Gastrocnemius medialis (tissue), 4 donors: ENCODE results near the gene CNIH4. TPM values are rescaled to one million over a fixed set of nuclear protein-coding genes. Genes with fewer than 3 reads are reported as not detected.
A peak's percentile ranks its signal among the peaks of the same experiment; 100 is the strongest.

Source experiments
- ATAC-seq, 2 donors: fragments of 150-250 bp; one replicate each; pipeline ENCODE4 v1.9.1; 2016
- DNase-seq, 2 donors: peaks; one replicate each; pipeline ENCODE4 v3.0.0-alpha.2; 2019
- H3K27ac ChIP-seq, 4 donors: fragments of 200-600 bp; sonication (generic); 1 replicate in 1 of 4; 2 replicates in 3 of 4; pipeline ENCODE4 v1.5.1; 2016 to 2018; ENCODE audit warnings: mild to moderate bottlenecking in 2 of 4, moderate library complexity in 1 of 4
- H3K27me3 ChIP-seq, 3 donors: fragments of 200-600 bp; sonication (generic) in 2 of 3; 1 replicate in 1 of 3; 2 replicates in 2 of 3; pipeline versions ENCODE4 v1.5.1 to v1.6.0; 2016 to 2019; ENCODE audit warnings: mild to moderate bottlenecking in 1 of 3, moderate library complexity in 1 of 3
- H3K36me3 ChIP-seq, 2 donors: fragments of 200-600 bp; sonication (generic) in 1 of 2; one replicate each; pipeline ENCODE4 v1.5.1; 2017 to 2018
- H3K4me1 ChIP-seq, 2 donors: fragments of 200-600 bp; sonication (generic) in 1 of 2; one replicate each; pipeline ENCODE4 v1.5.1; 2016 to 2017; ENCODE audit warnings: mild to moderate bottlenecking in 2 of 2
- H3K4me3 ChIP-seq, 4 donors: fragments of 200-600 bp; sonication (generic) in 3 of 4; 1 replicate in 1 of 4; 2 replicates in 3 of 4; pipeline ENCODE4 v1.5.1; 2016 to 2019; ENCODE audit warnings: mild to moderate bottlenecking in 2 of 4
- H3K9me3 ChIP-seq, 3 donors: fragments of 200-600 bp; sonication (generic) in 2 of 3; 1 replicate in 1 of 3; 2 replicates in 2 of 3; pipeline ENCODE4 v1.5.1; 2016 to 2019
- POLR2A ChIP-seq, 2 donors: fragments of 450-650 bp; IDR thresholded peaks; one replicate each; pipeline ENCODE4 v1.6.1; 2017; ENCODE audit warnings: antibody characterized with exemption in 2 of 2, mild to moderate bottlenecking in 2 of 2, moderate library complexity in 2 of 2
- in situ Hi-C, 4 donors: fragments of 200-750 bp; cut with MboI; loops; one replicate each; pipeline versions ENCODE4 v1.15.0 to v1.8.0; 2017; ENCODE audit warnings: low sequenced_read_pairs in 4 of 4
- intact Hi-C: fragments of 100-400 bp; cut with DNase I; formaldehyde crosslinking; loops from one replicate; pipeline ENCODE4 v1.15.1; 2023; ENCODE audit warnings: low total_unique reads
- total RNA-seq, 4 donors: library from RNA; depleted of rRNA; stranded (reverse); fragments of >200 nt; gene quantifications; one replicate each; pipeline versions ENCODE4 v1.1.0 to v1.2.3, GENCODE V29; 2016
- TF ChIP-seq, protein P1 (sequence below), 5 experiments: fragments of 450-650 bp in 3 of 5; fragments of 200-600 bp in 2 of 5; sonication (generic) in 2 of 5; IDR thresholded peaks in 4 of 5; conservative IDR thresholded peaks in 1 of 5; 1 replicate in 4 of 5; 2 replicates in 1 of 5; pipeline ENCODE4 v1.5.1; 2016 to 2019; ENCODE audit warnings: antibody characterized with exemption in 5 of 5, mild to moderate bottlenecking in 3 of 5, moderate library complexity in 3 of 5

CNIH4 gene
- total RNA-seq, 4 donors from 2014 or later, result 24.5 to 58.5 (median 39.1) TPM

DNA sequence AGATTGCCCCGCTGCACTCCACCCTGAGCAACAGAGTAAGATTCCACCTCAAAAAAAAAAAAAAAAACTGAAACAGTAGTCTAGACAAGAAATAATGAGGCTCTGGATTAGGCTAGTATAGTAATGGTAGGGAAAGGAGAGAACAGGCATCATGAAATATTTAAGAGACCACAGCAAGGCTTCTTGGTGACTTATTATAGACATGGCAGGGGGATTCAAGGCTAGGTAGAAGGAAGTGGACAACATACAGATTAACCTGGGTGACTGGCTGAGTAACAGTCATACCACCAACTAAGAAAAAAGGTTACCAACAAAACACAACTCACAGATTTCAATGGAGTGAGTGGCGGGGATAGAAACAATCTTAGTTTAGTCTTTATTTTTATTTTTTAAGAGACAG lies 35.0 kb upstream of the CNIH4 start:
- Histone ChIP-seq H3K4me1 (no peaks in the 10 kb centered on the region), H3K9me3 (no peaks in the 10 kb centered on the region), H3K27me3 (no peaks in the 10 kb centered on the region), H3K27ac (no peak overlapping the region), H3K36me3 (peaks cover 0 to 24% of the 10 kb centered on the region in 2 donors), H3K4me3 (no peak overlapping the region)
- in situ Hi-C loops (loop anchor here in 2 of 4 donors (10.0 kb wide), 2 partner anchors 143 to 207 kb away; partner anchors contain the start of gene FBXO28 (in 2 of the 2)), intact Hi-C loops (no loop called here)
- TF ChIP-seq, protein P1, sequence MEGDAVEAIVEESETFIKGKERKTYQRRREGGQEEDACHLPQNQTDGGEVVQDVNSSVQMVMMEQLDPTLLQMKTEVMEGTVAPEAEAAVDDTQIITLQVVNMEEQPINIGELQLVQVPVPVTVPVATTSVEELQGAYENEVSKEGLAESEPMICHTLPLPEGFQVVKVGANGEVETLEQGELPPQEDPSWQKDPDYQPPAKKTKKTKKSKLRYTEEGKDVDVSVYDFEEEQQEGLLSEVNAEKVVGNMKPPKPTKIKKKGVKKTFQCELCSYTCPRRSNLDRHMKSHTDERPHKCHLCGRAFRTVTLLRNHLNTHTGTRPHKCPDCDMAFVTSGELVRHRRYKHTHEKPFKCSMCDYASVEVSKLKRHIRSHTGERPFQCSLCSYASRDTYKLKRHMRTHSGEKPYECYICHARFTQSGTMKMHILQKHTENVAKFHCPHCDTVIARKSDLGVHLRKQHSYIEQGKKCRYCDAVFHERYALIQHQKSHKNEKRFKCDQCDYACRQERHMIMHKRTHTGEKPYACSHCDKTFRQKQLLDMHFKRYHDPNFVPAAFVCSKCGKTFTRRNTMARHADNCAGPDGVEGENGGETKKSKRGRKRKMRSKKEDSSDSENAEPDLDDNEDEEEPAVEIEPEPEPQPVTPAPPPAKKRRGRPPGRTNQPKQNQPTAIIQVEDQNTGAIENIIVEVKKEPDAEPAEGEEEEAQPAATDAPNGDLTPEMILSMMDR (IDR thresholded peaks at IDR 0.05 in 4 of 5, conservative IDR thresholded peaks at IDR 0.05 in 1 of 5), result no peak
- TF ChIP-seq POLR2A (IDR thresholded peaks at IDR 0.05), result no peak
- no peak for DNase-seq
- ATAC-seq, result no peak

DNA sequence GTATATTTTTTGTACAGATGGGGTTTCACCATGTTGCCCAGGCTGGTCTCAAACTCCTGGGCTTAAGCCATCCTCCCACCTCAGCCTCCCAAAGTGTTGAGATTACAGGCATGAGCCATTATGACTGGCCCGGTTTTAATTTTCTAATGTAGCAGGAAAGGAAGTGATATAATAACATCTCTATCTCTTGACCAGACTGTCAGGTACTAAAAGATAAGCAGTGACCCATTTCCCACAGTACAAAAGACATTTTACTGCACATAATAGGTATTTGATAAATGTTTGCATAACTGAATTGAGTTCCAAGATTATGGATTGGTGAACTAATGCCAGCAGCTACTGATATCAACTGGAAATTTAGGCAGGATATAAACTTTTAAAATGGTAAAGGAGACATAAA lies 30.7 kb upstream of the CNIH4 start:
- ATAC-seq (no peak), DNase-seq (no peak)
- Histone ChIP-seq H3K4me1 (peaks cover 13 to 15% of the 10 kb centered on the region in 2 donors), H3K27me3 (no peaks in the 10 kb centered on the region), H3K36me3 (peaks cover 0 to 21% of the 10 kb centered on the region in 2 donors), H3K9me3 (no peaks in the 10 kb centered on the region), H3K27ac (no peak overlapping the region), H3K4me3 (no peak overlapping the region)
- in situ Hi-C loops, result loop anchor here (10.0 to 25.0 kb wide), 4 partner anchors 136 to 214 kb away; partner anchors contain the start of gene FBXO28 (in 3 of the 4)
- intact Hi-C loops, result no loop called here
- TF ChIP-seq POLR2A (IDR thresholded peaks at IDR 0.05), result no peak
- TF ChIP-seq, protein P1 (IDR thresholded peaks at IDR 0.05 in 4 of 5, conservative IDR thresholded peaks at IDR 0.05 in 1 of 5), result no peak

DNA sequence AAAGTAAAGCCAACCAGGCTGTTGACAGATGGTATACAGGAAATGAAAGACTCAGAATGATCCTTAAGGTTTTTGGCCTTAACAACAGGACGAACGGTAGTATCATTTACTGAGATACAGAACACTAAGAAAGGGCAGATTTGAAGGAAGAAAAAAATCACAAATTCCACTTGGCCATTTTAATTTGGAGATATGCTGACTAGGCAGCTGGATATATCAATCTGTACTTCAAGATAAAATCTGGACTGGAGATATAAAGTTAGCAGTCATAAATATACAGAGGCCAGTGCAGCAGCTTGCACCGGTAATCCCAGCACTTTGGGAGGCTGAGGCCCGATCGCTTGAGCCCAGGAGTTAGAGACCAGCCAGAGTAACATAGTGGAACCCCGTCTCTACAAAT lies 28.0 kb upstream of the CNIH4 start:
- Histone ChIP-seq H3K4me3 (peak overlapping the region in 3 of 4 donors; percentile 87 to 96 (median 89)), H3K4me1 (peaks cover 17 to 19% of the 10 kb centered on the region in 2 donors), H3K9me3 (no peaks in the 10 kb centered on the region), H3K27ac (no peak overlapping the region), H3K27me3 (no peaks in the 10 kb centered on the region), H3K36me3 (peaks cover 0 to 15% of the 10 kb centered on the region in 2 donors)
- TF ChIP-seq, protein P1 (IDR thresholded peaks at IDR 0.05 in 4 of 5, conservative IDR thresholded peaks at IDR 0.05 in 1 of 5), result no peak
- no peak for TF ChIP-seq POLR2A (IDR thresholded peaks at IDR 0.05)
- intact Hi-C loops (no loop called here), in situ Hi-C loops (loop anchor here (10.0 to 25.0 kb wide), 4 partner anchors 134 to 216 kb away; partner anchors contain the start of gene FBXO28 (in 3 of the 4))
- DNase-seq (no peak), ATAC-seq (no peak)

DNA sequence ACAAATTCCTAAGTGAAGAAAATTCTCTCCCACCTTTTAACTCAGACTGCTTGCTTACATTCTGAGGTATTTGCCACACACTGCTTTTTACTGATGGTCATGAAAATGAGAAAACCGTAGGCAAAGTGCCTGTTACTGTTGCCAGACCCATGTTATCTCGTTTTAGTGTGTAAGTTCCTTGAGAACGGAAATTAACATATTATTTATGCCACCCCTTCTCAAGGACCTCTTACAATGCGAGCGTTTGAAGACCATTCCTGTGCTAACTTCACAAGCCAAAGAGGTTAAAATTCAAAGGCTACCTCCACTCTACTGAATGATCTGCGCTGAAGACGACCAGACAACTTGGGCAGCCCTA lies 27.2 kb upstream of the CNIH4 start:
- intact Hi-C loops, result no loop called here
- ATAC-seq, result no peak

More for the DNA sequence above, 27.2 kb upstream of the CNIH4 start:
- in situ Hi-C loops, result loop anchor here (10.0 to 25.0 kb wide), 4 partner anchors 133 to 217 kb away; partner anchors contain the start of gene FBXO28 (in 3 of the 4)
- Histone ChIP-seq H3K9me3 (no peaks in the 10 kb centered on the region), H3K4me1 (peaks cover 17 to 19% of the 10 kb centered on the region in 2 donors), H3K4me3 (peak overlapping the region; percentile 87 to 96 (median 89)), H3K36me3 (peaks cover 0 to 12% of the 10 kb centered on the region in 2 donors), H3K27ac (peak overlapping the region; percentile 87 to 95 (median 91)), H3K27me3 (no peaks in the 10 kb centered on the region)
- TF ChIP-seq POLR2A (IDR thresholded peaks at IDR 0.05), result no peak
- TF ChIP-seq, protein P1 (IDR thresholded peaks at IDR 0.05 in 4 of 5, conservative IDR thresholded peaks at IDR 0.05 in 1 of 5), result no peak
- no peak for DNase-seq
